GDM1 (cell line): ENCODE data around the gene MX1.
"Not testable (repeated sequence)": the region's sequence is repeated elsewhere in the genome, so short reads cannot be mapped to it uniquely, and the experiment has no call there.

Source experiments
- DNase-seq: peaks from one replicate; lab custom pipeline; 2025; lab: John Stamatoyannopoulos, UW

Gene MX1

GRCh38 chr21:41407541-41408460 is 18.2 kb upstream of the MX1 start:
- DNase-seq = no peak

DNA sequence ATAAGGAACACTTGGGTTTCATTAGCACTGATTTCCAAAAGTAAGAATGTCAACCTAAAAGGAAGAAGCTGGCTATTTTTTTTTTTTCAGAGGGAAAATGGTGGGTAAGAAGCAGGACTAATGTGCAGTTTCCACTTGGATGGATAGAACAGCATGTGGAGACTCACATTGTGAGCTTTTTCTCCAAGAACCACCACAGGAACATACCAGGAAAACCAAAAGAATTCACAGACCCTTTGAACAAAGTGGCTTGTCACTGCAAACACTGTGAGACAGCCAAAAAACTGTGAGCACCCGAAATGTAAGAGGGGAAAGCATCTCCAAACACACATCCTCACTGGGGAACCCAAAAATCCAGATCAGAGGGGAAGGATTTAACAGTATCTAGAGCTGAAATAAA is 15.7 kb upstream of the MX1 start:
- DNase-seq = no peak

DNA sequence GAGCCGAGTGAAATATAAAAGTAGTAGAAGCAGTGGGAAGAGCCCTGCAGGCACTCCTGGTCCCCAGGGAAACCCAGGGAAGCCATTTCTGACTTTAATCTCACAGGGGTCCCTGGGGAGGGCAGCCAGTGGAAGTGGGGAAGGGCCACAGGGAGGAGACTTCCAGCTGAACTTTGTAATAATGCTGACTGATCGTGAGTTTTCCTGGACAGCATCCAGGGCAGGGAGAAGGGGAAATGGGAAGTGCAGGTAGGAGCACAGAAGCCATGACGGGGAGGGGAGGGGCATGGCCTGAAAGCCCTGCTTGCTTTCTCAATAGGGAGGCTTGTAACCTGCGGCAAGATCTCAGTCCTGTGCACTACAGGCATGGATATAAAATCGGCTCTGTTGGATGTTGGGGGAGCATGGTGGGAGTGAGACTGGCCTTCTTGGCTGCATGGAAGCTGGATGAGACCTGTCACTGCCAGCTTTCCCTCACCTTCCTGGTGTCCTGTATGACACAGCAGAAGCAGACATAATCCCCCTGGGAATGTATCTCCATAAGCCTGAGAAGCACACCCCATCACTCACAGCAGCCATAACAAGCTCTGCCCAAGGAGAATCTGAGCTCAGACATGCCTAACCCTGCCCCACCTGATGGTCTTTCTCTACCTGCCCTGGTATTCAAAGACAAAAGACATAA is 15.1 kb upstream of the MX1 start:
- DNase-seq = no peak

DNA sequence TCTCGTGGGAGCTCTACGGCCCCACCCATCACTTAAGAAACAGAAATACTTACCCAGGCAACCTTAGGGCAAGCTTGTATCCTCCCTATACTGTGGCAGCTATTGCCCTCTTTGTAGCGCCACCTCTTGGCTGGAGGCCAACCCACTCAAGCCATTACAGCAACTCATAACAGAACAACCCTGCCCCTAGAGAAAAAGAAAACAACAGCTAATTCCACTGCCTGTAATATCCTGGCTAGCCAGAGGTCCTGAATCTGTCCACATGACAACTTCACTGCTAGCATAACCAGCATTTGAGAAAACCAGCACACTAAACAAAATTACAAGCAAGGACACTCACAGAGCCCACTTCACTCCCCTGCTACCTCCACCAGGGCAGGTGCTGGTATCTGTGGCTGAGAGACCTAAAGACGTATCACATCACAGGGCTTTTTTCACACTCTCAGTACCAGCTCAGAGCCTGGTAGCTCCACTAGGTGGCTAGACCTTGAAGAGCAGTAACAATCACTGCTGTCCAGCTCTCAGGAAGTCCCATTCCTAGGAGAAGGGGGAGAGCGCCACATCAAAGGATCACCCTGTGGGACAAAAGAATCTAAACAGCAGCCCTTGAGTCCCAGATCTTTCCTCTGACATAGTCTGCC is 14.5 kb upstream of the MX1 start:
- DNase-seq = no peak

DNA sequence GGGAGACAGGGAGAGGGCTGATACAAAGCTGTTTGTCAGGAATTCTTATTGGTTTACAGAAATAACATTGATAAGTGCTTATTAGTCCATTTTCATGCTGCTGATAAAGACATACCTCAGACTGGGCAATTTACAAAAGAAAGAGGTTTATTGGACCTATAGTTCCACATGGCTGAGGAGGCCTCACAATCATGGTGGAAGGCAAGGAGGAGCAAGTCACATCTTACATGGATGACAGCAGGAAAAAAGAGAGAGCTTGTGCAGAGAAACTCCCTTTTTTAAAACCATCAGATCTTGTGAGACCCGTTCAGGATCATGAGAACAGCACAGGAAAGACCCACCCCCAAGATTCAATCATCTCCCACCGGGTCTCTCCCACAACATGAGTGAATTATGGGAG is 8.5 kb upstream of the MX1 start:
- DNase-seq = not testable (repeated sequence)

DNA sequence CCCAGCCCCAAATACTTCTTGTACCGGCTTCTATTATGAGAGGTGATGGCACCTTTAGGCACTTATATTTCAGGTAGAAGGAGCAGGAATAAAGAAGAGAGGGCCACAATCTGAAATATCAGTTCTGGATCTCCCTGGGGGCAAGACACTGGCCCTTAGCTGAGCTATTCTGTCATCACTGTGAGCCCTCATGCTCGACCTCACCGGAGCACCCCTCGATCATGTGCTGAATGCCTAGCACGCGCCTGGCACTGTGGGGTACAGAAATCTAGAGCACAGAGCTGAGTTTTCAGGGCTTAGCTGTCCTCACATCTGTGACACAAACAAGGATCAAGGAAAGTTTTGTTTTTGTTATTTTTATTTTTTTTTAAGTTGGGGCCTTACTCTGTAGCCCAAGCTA is 7.6 kb upstream of the MX1 start:
- DNase-seq = no peak

GRCh38 chr21:41418956-41419680 is 6.9 kb upstream of the MX1 start:
- DNase-seq = no peak

DNA sequence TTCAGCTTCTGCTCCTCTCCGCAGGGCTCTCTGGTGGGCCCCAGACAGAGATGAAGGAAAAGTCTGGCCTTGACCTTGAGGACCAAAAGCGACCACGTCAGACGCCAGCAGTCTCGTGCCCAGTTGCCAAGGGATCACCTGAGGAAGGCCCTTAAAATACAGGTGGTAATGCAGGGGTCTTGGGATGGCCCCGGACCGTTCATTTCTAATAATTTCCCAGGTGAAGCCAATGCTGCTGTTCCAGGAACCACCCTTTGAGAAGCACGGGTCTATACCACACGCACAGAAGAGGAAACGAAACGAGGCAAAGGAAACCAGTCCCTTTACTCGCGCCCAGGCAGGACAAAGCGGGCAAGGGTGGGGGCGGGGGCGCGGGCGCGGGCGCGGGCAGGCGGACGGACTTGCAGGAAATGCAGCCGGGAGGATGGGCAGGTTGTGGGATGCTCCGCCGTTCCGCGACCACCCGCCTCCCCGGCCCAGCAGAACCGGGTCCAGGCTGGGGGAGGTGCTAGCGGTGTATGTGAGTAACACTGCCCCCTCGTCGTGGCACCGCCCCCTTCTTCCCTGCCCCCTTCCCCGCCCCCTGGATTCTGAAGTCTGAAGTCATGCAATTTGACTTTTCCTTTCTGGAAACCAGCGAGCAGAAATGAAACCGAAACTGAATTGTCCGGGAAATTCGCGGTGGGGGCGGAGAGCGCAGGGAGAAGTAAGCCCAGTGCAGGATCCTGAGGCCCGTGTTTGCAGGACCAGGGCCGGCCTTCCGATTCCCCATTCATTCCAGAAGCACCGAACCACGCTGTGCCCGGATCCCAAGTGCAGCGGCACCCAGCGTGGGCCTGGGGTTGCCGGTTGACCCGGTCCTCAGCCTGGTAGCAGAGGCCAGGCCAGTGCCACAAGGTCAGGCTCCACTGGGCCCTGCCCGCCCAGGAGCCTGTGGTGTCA is 5.8 kb upstream of the MX1 start:
- peak; percentile 68 for DNase-seq

DNA sequence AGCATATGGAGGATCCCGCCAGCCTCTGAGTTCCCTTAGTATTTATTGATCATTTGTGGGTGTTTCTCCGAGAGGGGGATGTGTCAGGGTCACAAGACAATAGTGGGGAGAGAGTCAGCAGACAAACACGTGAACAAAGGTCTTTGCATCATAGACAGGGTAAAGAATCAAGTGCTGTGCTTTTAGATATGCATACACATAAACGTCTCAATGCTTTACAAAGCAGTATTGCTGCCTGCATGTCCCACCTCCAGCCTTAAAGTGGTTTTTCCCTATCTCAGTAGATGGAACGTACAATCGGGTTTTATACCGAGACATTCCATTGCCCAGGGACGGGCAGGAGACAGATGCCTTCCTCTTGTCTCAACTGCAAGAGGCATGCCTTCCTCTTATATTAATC is 5.0 kb upstream of the MX1 start:
- DNase-seq = not testable (repeated sequence)

GRCh38 chr21:41422546-41423304 is 3.3 kb upstream of the MX1 start:
- no peak for DNase-seq

DNA sequence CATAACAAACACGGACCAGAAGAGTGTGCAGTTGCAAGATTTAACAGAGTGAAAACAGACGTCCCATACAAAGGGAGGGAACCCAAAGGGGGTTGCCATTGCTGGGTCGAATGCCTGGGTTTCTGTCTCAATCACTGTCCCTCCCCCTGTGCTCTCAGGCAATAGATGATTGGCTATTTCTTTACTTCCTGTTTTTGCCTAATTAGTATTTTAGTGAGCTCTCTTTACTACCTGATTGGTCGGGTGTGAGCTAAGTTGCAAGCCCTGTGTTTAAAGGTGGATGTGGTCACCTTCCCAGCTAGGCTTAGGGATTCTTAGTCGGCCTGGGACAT is 2.8 kb upstream of the MX1 start:
- not testable (repeated sequence) for DNase-seq

- no peak for DNase-seq
Observed at GRCh38 chr21:41425588-41425953, 468 bp upstream of the MX1 start.

DNA sequence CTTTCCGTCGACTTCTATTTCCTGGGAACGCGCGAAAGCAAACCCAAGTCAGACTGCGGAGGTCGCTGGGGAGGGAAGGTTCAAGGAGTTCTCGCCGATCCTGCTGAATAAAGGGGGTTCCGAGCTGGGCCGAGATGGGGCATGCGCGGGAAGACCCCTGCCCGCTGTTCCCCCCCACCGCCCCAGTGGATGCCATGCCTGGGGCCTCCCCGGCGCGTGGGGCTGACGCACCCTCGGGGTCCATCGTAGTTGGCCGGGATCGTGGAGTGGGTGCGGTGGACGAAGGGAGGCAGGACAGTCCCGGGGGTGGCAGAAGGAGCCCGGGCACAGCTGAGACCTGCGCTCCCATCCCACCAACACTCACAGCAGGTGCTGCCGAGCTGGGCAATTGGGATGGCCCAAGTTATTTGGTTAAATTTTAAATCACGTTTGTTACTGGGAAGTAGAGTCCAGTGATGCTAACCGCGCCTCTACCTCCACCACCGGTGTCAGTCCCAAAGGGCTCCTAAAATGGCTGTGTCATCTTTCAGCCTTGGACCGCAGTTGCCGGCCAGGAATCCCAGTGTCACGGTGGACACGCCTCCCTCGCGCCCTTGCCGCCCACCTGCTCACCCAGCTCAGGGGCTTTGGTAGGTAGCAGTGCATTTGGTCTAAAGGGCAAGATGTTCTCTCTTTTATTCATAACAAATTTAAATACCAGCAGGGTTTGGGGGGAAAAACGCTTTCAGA is 801 bp downstream of the MX1 start:
- no peak for DNase-seq

DNA sequence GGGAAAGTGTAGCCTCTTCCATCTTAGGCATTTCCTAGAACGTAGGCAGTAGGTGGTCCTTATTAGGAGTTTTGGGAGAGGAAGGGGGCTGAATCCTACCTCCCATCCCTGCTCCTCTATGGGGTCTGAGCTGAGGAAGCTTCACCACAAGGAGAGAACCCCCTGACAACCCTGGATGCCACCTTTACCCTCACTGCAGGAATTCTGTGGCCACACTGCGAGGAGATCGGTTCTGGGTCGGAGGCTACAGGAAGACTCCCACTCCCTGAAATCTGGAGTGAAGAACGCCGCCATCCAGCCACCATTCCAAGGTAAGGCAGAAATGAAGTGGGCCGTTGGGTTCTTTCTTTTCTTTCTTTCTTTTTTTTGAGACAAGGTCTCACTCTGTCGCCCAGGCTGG is 1.5 kb downstream of the MX1 start:
- no peak for DNase-seq

DNA sequence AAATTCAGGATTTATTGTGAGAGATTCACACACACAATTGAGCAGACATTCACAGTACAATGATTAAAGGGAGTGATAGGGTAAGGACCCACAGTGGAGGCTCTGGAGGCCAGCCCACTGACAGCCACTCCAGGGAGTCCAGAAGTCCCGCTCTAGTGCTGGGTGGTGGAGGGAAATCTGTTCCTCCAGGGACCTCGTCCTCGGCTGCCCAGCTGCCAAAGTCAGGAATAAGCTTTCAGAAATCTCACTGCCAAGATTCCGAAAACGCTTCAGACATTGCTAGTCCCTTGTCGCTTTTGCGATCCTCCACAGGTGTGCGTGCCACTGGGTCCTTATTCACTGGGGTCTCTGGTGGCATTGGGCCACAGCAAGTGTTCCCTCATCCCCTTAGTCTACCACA is 2.3 kb downstream of the MX1 start:
- DNase-seq = no peak

- no peak for DNase-seq
Observed at GRCh38 chr21:41428847-41429246, 2.8 kb downstream of the MX1 start.

DNA sequence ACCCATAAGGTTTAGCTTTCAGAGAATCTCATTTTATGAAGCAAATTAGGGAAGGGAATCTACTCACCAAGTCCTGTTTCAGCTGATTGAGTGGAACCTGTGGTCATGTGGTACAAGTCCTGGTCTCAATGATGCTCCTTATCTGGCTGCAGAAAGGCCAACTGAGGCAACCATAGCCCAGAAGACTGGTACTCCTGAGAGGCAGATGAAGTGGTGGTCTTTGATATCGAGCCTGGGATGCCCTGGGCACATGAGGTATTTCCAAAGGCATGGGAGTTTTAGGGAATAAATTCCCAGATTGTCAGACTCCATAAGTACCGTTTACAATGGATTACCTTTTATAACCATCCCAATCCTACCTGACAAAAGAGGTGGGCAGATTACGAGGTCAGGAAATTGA is 3.3 kb downstream of the MX1 start:
- no peak for DNase-seq

DNA sequence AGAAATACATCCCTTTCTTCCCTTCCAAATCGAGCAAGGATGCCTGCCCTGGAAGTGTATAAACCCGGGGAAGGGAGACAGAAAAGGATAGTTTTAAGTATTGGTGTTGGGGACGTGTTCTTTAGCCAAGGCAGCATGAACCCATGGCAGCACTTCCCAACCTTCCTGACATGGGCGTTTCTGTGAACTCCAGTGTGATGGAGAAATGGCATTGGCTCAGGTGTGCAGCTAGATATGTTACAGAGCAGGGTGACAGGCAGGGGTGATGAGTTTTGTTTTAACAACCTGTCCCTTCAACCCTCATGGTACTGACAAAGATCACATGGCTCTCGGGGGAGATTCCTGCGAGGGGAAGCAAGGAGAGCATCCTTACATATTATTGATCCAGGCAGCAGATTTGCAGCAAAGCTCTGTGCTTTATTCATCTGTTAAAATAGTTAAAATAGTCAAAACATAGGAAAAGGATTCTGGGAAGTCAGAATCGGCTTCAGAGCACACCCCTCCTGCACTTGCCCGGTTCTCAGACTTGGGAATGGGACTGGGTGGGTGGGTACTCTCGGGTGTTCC is 4.0 kb downstream of the MX1 start:
- DNase-seq = no peak

DNA sequence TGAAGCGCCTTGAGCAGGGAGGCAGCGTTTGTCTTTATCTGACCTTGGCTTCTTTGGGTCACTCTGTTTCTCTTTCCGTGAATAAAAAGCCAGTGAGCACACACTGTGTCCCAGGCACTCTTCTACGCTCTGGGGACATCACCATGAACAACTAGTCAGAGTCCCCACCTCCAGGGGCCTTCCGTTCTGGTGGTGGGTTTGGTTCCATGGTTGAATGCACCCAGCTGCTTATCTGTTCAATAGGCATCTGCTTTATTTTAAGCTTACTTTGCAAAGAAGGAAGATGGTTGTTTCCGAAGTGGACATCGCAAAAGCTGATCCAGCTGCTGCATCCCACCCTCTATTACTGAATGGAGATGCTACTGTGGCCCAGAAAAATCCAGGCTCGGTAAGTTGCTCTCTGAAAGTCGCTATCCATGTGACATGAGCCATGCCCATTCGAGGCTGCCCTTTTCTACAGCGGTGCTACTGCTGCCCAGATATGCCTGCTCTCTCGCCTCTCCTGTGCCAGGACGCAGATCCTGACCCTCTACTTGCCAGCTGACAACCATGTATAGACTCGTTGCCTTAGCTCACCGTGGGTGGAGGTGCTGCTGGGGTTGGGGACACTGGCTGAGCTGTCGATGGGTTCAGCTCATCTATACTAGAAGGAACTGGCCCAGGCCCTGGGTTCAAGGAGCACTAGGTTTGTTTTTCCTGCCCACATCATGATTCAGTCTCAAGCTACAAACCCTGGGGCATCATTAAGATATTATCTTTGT is 5.9 kb downstream of the MX1 start:
- no peak for DNase-seq
